RWPE2 (cell line): ENCODE results near the gene CDON.

Experiments
- ATAC-seq: fragments of 200-7000 bp; cut with Tn5 transposase; 3 replicates; pipeline ENCODE4 v1.9.1; 2021; ENCODE audit warnings: low read depth
- DNase-seq: peaks from one replicate; pipeline ENCODE4 v3.0.0-alpha.2; 2020; ENCODE audit warnings: low spot score
- H3K27ac ChIP-seq: fragments of 450-650 bp; 2 replicates; pipeline ENCODE4 v1.5.1; 2017; ENCODE audit warnings: mild to moderate bottlenecking; ENCODE audit not compliant: poor library complexity, severe bottlenecking
- H3K27me3 ChIP-seq: fragments of 250-450 bp; sonication (Bioruptor Pico); 2 replicates; pipeline ENCODE4 v1.5.1; 2021; ENCODE audit warnings: mild to moderate bottlenecking, moderate library complexity; ENCODE audit not compliant: insufficient read depth, poor library complexity, severe bottlenecking
- H3K36me3 ChIP-seq: fragments of 250-450 bp; sonication (Bioruptor Pico); 2 replicates; pipeline ENCODE4 v1.5.1; 2020; ENCODE audit warnings: low read depth, mild to moderate bottlenecking, moderate library complexity
- H3K4me1 ChIP-seq: fragments of 250-450 bp; sonication (Bioruptor Pico); 2 replicates; pipeline ENCODE4 v1.5.1; 2021; ENCODE audit warnings: mild to moderate bottlenecking, moderate library complexity; ENCODE audit not compliant: insufficient read depth, poor library complexity, severe bottlenecking
- H3K4me3 ChIP-seq: fragments of 250-450 bp; sonication (Bioruptor Pico); 2 replicates; pipeline ENCODE4 v1.5.1; 2021; ENCODE audit warnings: mild to moderate bottlenecking, moderate library complexity; ENCODE audit not compliant: severe bottlenecking
- H3K9me3 ChIP-seq: fragments of 250-450 bp; sonication (Bioruptor Pico); 2 replicates; pipeline ENCODE4 v1.5.1; 2021; ENCODE audit warnings: mild to moderate bottlenecking, moderate library complexity; ENCODE audit not compliant: severe bottlenecking
- TF ChIP-seq, protein P1 (sequence below): fragments of 450-650 bp; IDR thresholded peaks from one replicate; pipeline ENCODE4 v1.5.1; 2017; ENCODE audit warnings: mild to moderate bottlenecking, moderate library complexity; ENCODE audit not compliant: poor library complexity, severe bottlenecking

CDON gene

GRCh38 chr11:126106594-126107328 is 44.1 kb upstream of the CDON start:
- TF ChIP-seq, protein P1, sequence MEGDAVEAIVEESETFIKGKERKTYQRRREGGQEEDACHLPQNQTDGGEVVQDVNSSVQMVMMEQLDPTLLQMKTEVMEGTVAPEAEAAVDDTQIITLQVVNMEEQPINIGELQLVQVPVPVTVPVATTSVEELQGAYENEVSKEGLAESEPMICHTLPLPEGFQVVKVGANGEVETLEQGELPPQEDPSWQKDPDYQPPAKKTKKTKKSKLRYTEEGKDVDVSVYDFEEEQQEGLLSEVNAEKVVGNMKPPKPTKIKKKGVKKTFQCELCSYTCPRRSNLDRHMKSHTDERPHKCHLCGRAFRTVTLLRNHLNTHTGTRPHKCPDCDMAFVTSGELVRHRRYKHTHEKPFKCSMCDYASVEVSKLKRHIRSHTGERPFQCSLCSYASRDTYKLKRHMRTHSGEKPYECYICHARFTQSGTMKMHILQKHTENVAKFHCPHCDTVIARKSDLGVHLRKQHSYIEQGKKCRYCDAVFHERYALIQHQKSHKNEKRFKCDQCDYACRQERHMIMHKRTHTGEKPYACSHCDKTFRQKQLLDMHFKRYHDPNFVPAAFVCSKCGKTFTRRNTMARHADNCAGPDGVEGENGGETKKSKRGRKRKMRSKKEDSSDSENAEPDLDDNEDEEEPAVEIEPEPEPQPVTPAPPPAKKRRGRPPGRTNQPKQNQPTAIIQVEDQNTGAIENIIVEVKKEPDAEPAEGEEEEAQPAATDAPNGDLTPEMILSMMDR, result no peak
- H3K27me3 ChIP-seq, result no peaks in the 10 kb centered on the region

GRCh38 chr11:126105748-126106080 is 43.0 kb upstream of the CDON start:
- Histone ChIP-seq H3K4me3 (no peak overlapping the region), H3K4me1 (no peaks in the 10 kb centered on the region), H3K27ac (no peak overlapping the region), H3K9me3 (no peaks in the 10 kb centered on the region), H3K27me3 (no peaks in the 10 kb centered on the region), H3K36me3 (no peaks in the 10 kb centered on the region)
- no peak for ATAC-seq
- TF ChIP-seq, protein P1, result no peak
- DNase-seq, result no peak

More at GRCh38 chr11:126106594-126107328, 44.1 kb upstream of the CDON start:
- Histone ChIP-seq H3K36me3 (no peaks in the 10 kb centered on the region), H3K27ac (no peak overlapping the region), H3K4me1 (no peaks in the 10 kb centered on the region), H3K4me3 (no peak overlapping the region), H3K9me3 (no peaks in the 10 kb centered on the region)
- no peak for ATAC-seq
- DNase-seq, result no peak

GRCh38 chr11:126105022-126105747 is 42.5 kb upstream of the CDON start:
- no peaks in the 10 kb centered on the region for H3K4me1 ChIP-seq
- no peaks in the 10 kb centered on the region for H3K27me3 ChIP-seq
- no peak for ATAC-seq
- TF ChIP-seq, protein P1, result no peak
- no peaks in the 10 kb centered on the region for H3K36me3 ChIP-seq
- H3K4me3 ChIP-seq, result no peak overlapping the region
- H3K27ac ChIP-seq, result no peak overlapping the region
- no peaks in the 10 kb centered on the region for H3K9me3 ChIP-seq
- DNase-seq, result no peak

GRCh38 chr11:126104420-126104819 is 41.8 kb upstream of the CDON start:
- H3K36me3 ChIP-seq, result no peaks in the 10 kb centered on the region
- H3K4me1 ChIP-seq, result no peaks in the 10 kb centered on the region
- TF ChIP-seq, protein P1, result no peak
- no peaks in the 10 kb centered on the region for H3K27me3 ChIP-seq
- no peak overlapping the region for H3K4me3 ChIP-seq
- no peak overlapping the region for H3K27ac ChIP-seq
- ATAC-seq (no peak), DNase-seq (no peak)
- no peaks in the 10 kb centered on the region for H3K9me3 ChIP-seq

DNA sequence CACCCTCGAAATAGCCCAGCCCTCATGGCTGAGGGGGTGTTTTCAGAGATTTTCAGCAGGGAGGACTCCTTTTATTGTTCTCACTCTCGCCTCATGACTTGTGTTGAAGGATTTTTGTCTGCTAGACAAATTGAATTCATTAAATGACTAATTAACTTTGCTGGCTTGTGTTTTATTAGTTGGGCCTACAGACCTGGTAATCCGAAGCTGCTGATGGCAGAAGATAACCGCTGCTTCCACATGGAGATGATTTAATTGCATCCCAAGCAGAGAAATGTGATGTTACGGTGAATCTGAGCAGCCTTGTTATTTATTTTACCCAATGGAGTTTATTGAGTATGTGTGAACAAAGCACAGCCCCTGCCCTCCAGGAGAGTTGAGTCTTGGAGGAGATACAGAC is 40.5 kb upstream of the CDON start:
- no peak overlapping the region for H3K4me3 ChIP-seq
- no peak overlapping the region for H3K27ac ChIP-seq
- TF ChIP-seq, protein P1, result no peak
- no peaks in the 10 kb centered on the region for H3K36me3 ChIP-seq
- H3K9me3 ChIP-seq, result no peaks in the 10 kb centered on the region
- DNase-seq (no peak), ATAC-seq (no peak)
- H3K4me1 ChIP-seq, result no peaks in the 10 kb centered on the region
- no peaks in the 10 kb centered on the region for H3K27me3 ChIP-seq
